ENCODE measurements around the gene IFFO2.

Gene IFFO2

DNA sequence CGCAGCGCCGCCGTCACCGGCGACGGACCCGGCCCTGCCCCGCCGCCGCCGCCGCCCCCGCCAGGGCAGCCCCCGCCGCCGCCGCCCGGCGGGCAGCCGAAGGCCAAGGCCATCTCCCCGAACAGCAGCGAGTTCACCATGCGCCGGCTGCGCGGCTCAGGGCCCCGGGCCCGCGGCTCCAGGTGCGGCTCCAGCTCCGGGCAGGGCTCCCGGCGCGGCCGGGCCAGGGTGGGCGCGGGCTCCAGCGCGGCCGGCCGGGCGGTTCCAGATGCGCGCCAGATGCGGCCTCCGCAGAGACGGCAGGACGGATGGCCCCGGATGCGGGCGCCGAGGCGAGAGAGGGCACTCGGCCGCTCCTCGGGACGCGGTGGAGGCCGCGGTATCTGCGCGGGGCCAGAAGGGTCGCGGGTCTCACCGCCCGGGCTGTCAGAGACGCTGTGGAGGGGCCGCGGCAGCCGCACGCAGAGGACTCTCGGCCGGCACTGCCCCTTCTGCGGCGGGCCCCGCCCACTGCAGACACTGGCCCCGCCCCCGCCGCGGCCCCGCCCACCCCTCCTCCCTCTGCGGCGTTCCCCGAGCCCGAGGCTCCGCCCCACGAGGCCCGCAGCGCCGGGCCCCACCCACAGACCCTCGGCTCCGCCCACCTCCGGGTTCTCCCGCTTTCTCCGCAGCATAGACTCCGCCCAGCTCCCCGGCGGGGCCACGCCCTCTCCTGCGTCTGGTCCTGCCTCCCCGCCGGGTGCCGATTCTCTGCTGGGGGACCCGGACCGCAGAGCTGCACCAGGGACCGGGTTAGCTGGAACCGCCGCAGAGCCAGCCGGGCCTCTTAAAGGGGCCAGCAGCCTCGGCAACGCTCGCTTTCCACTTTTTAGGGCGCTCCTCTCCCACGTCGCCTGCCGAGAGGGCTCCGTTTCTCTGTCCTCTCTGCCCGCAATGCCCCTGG is at the start of gene IFFO2:
Gene IFFO2 (minus strand): TSS at position 484 of the 943 bp plus-strand sequence. CDS start 344 bp downstream, at position 140.
- DNase-seq (ENCODE audit: low read depth in 2 of 2), result peak; percentile 98 to 99

DNA sequence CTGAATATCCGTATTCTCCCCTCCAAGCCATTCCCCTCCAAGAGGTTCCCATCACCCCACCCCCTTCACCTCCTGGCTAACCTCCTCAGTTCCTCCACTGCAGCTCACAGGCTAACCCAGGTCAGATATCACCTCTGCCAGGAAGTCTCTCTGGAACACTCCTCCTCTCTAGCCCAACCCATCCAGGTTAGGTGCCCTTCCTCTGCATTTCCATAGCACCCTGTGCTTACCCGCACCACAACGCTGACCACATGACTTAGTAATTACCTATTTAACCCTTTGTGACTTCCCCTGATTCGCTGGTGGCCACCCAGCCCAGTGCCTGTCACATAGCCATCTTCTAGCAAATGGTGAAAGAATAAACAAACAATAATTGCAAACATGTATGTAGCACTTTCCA is 49.5 kb upstream of the IFFO2 start:
- no peak for DNase-seq (ENCODE audit: low read depth in 2 of 2)

DNA sequence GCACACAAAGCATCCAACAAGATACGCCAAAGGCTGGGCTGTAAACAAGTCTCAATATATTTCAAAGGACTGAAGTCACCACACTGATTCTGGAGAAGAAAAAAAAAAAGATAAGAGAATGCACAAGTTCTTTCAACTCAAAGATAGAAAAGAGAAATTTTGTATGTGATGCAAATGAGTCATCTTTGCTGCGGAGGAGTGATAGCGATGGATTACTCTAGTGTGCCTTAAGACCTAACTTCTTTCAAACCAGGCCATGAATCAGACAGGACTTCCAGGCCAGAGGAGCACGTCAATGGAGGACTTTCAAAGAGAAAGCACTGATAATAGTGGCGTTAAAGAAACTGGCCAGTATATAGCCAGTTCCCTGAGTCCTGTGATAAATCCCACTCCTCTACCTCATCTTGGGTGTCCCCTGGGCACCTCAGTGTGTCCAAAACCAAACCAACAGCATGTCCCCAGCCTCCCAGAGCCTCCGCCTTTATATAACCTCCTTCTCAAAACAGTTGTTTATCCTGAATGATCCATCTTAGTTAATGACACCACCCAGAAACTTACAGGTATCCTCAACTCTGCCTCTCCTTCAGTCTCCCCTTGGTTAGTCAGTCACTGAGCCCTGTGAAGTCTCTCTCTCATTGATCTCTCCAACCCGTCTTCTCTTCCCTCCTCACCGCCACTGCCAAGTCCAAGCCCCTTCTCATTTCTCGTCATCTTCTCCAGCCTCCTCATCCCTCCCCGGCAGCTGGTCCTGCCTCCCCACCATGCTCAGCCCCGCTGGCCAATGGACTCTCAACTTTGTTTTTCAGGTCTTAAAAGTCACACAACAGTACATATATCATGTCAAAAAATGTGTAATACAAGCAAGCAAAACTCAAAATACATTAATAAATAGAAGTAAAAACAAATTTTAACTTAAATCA is 47.2 kb upstream of the IFFO2 start:
- no peak for DNase-seq (ENCODE audit: low read depth in 2 of 2)

DNA sequence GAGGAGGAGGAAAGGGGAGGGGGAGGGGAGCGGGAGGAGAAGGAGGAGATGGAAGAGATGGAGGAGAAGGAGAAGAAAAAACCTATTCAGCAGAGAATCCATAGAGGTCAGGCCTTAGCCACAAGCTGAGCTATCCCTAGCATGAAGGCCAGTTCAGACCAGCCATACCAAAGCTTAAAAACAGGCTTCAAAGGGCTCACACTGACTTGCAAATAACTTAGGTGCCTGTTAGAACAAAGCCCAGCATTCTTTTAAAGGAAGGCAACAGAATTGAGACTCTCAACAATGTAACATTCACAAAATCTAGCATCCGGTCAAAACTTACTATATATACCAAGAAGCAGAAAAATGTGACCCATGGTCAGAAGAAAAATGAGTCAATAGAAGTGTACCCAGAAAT is 43.6 kb upstream of the IFFO2 start:
- DNase-seq (ENCODE audit: low read depth in 2 of 2), result no peak

DNA sequence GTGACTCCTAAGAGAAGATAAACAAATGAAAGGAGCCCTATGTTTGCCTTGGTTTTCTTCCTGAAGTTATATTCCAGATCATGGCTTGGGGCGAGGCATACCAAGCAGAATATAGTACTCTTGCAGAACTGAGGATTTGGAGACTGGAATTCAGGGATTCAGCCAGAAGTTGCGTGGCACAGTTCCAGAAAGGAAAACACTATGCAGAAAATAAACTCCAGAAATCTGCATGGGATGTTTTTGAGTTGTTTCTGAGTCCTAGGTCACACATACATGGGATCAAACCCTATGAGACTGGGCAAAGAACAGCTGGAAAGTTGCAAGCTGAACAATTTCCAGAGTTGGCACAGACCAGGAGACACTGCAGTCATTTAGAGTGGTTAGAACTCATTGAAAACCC is 42.9 kb upstream of the IFFO2 start:
- DNase-seq (ENCODE audit: low read depth in 2 of 2), result no peak

DNA sequence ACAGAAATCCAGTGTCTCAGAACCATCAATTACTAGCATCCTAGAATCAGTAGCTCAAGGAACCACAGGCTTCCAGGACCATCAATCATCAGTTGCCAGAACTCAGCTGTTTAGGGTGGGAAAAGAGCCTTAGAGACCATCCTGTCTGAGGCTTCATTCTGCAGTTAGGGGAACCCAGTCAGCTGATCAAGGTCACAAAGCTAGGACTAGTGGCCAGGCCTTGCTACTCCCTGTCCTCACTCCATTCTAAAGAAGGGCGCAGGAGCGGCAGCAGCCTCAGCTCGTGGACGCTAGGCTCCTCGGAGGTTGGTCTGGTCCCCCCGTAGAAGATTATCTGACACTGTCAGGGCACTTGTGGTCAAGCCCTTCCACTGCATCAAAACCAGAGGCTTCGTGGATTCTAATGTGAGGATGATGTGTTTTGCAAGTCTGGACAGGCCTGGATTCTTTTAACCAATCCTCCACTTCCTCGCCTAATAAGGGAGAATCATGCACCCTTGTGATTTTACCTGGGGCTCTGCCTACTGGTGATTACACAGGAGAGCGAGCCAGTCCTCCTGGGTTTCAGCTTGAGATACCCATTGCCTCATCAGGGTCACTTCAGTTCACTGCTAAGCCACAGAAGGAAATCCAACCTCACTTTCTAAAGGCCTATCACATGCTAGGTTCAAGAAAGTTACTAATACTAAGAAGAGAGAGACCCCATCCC is 41.7 kb upstream of the IFFO2 start:
- no peak for DNase-seq (ENCODE audit: low read depth in 2 of 2)

DNA sequence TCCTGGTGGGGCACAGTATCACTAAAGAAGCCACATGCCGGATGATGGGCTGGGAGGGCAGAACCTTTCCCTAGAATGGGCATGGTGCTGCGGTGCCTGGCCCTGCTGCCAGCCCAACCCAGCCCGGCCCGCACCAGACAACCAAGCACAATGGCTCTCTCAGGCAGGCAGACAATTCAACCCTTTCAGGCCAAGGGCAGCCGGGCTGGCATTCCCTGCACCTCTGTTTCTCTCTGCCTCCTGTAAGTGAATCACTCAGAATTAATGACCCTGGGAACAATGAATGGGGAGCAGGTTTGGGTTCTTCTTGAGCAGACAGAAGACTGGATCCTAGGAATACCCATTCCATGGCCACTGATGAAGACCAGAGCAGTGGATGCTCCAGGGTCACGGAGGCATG is 41.0 kb upstream of the IFFO2 start:
- DNase-seq (ENCODE audit: low read depth in 2 of 2), result no peak

DNA sequence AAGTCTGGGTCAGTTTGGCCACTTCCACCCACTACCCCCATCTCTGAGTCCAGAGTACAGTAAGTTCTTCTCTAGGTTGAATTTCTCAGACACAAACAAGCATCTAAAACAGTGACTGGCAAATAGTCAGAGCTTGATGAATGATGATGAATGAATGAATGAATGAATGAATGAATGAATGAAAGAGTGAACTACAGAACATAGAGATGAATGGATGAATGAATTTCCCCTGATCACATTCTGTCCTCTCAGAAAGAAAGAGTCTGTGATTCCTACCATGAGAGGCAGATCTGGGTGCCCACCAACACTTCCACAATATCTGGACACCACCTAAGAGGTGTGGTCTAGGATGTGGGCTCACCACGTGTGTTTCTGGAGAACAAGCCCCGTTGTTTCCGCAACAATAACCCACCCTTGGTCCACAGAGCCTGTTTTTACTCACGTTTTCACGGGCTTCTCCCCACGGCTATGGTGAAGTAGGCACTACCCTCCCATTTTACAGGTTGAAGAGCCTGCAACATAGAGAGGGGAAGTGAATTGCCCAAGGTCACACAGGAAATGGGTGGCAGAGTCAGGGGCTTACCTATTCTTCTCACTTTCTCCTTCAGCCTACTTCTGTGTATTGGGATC is 40.2 kb upstream of the IFFO2 start:
- DNase-seq (ENCODE audit: low read depth in 2 of 2), result no peak

DNA sequence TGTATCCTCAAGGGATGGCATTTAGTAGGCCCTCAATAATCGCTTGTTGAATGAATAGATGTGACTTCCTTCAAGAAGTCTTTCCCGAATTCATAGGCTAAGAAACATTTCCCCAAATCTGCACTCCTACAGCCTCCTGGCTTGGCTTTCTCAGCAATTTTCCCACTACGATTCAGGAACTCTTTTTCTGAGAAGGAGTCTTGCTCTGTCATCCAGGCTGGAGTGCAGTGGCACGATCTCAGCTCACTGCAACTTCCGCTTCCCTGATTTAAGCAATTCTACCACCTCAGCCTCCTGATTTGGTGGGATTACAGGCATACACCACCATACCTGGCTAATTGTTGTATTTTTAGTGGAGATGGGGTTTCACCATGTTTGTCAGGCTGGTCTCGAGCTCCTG is 37.9 kb upstream of the IFFO2 start:
- DNase-seq (ENCODE audit: low read depth in 2 of 2), result no peak

DNA sequence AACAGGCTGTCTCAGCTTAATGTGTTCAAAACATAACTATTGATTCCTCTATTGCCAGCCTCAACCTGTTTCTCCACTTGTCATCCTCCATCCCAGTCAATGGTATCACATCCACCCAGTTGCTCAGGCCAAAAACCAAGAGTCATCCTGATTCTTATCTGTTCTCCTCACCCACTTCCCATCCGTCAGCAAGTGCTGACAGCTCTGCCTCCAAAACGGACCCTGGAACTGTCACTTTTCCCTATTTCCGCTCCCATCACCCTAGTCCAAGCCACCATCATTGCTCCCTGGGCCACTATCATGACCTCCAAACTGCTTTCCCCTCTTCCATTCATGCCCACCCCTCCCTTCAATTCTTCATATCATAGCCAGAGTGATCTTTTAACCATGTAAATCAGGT is 36.2 kb upstream of the IFFO2 start:
- no peak for DNase-seq (ENCODE audit: low read depth in 2 of 2)

DNA sequence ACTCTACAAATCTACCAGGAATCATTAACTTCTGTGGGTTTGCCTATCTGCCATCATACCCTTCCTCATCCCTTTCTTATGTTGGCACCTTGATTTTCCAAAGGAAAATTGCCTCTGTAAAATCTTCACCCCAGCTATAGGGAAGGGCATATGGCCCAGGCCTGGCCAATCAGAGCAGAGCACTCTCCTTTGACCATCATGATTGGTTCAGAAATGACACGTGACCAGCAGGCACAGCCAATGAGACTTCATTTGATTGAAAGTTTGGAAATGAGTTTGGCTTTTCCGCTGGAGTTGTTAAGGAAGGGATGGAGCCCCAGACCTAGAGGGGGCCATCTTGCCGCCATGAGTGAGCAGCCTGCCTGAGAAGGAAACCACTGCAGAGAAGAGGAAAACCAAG is 35.1 kb upstream of the IFFO2 start:
- DNase-seq (ENCODE audit: low read depth in 2 of 2), result no peak

DNA sequence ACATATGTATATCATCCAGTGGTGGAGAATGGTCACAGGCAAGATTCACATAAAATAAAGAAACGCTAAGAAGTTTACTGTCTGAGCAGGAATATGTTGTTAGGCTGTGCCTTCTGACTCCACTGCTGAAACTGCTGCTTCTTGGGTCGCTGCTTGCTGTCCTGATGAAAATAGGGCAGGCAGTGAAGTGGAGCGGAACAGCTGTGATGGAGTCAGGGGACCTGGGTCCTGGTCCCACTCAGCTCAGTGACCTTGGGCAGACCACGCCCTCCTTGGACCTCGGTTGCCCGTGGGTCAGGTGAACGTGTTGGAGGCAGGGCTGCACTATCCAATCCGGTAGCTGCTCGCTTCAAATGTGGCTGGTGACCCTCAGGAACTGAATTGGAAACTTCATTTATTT is 33.4 kb upstream of the IFFO2 start:
- no peak for DNase-seq (ENCODE audit: low read depth in 2 of 2)

DNA sequence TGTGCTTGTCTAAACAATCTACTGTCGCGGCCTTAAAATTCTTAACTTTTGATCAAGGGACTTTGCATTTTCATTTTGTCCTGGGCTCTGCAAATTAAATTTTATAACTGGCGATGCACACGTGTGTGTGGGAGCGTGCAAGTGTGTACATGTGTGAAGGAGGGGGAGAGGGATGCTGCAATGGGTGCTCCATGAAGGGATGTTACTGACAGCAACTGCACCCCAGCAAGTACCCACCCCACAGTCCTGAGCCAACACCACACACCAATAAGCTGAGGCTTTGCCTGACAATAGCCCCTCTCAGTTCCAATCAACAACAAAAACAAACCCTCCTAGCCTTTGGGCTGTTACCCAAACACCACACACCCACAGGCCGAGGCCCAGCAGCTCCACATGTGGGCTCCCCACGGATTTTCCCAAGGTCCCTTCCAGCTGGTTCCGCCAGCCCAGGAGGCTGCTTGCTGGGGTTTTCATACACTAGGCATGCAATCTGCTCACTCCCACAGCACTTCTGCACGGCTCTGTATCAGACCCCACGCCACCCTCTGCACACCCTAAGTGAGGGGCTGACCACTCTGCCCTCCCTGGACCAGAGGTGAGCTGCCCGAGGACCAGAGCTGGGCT is 32.8 kb upstream of the IFFO2 start:
- DNase-seq (ENCODE audit: low read depth in 2 of 2), result no peak

DNA sequence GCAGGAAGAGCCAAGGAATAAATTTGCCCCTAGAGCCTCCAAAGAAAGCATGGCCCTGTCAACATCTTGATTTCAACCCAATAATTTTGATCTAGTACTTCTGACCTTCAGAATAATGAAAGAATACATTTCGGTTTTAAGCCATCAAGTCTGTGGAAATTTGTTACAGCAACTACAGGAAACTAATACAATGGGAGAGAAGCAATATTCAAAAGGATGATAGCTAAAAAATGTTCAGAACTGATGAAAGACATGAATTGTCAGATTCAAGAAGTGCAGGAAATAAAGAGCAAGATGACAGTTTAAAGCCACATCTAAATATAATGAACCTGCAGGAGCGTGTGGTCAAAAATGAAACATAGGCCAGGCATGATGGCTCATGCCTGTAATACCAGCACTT is 24.8 kb upstream of the IFFO2 start:
- no peak for DNase-seq (ENCODE audit: low read depth in 2 of 2)

DNA sequence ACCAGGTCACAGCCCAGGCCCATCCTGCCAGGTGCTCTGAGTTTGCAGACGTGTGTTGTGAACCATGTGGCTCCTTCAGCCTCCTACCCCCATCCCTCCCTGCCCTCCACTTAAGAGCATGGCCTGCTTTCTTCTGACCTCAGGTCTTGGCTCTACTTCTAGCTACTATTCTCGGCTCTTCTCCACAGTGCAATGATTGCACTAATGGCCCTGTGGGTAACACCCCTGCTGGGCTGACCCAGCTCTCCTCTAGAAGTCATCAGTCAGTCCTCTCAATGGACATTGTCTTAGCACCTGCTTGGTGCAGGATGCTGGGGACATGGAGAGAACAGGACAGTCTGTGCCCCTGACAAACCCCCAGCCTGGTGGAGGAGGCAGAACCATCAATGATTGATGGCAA is 22.2 kb upstream of the IFFO2 start:
- DNase-seq (ENCODE audit: low read depth in 2 of 2), result no peak

DNA sequence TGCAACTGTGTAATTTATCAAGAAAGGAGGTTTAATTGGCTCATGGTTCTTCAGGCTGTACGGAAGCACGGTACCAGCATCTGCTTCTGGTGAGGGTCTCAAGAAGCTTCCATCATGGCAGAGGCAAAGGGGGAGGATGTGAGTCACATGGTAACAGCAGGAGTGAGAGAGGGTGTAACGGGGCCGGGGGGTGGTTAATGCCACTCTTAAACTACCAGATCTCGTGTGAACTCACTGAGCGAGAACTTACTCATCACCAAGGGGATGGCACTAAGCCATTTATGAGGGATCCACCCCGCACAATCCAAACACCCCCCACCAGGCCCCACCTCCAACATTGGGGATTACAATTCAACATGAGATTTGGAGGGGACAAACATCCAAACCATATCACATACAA is 21.0 kb upstream of the IFFO2 start:
- DNase-seq (ENCODE audit: low read depth in 2 of 2), result no peak

DNA sequence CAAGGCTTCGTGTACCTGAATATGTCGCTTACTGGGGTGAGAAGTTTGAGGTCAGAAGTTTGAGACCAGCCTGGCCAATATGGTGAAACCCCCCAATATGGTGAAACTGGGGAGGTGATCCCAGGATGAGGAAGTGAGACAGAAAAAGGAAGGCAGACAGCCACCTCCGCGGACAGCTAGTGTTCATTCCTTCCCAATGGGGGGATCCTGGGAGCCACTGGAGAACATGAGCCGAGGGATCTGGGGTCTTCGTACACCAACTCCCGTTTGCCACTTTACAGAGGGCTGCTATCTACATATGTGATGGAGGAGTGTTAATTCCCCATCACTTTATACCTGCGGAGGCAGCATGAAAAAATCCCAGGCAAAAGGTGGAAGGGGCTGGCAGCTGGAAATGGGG is 19.6 kb upstream of the IFFO2 start:
- DNase-seq (ENCODE audit: low read depth in 2 of 2), result no peak

DNA sequence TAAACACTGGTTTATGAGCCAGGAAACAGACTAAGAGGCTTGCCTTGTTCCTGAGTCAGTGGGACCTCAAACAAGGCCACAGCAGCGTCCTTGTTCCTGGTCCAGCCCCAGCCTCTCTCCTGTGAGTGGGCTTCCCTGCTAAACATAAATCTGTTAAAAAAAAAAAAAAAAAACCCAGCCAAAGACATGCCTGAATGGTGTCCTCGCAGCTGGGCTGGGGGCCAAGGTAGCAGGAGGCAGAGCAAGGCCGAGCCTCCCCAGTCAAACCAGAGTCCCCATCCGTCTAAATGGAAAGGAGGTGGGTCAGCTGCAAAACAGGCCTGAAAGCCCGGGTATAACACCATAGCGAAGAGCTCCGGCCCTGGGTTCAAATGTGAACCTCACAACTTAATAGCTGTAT is 18.1 kb upstream of the IFFO2 start:
- DNase-seq (ENCODE audit: low read depth in 2 of 2), result no peak

DNA sequence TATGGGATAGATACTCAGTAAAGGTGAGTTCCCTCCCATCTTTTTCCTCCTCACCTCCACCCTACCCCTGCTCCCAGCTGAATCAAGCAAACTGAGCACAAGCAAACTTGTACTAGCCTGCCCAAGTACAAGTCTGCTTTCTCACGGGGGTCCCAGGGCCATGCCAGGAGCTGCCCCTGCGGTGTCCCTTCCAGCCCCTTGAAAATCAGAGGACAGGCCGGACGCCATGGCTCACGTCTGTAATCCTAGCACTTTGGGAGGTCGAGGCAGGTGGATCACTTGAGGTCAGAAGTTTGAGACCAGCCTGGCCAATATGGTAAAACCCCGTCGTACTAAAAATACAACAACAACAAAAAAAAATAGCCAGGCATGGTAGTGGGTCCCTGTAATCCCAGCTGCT is 17.5 kb upstream of the IFFO2 start:
- DNase-seq (ENCODE audit: low read depth in 2 of 2), result no peak

DNA sequence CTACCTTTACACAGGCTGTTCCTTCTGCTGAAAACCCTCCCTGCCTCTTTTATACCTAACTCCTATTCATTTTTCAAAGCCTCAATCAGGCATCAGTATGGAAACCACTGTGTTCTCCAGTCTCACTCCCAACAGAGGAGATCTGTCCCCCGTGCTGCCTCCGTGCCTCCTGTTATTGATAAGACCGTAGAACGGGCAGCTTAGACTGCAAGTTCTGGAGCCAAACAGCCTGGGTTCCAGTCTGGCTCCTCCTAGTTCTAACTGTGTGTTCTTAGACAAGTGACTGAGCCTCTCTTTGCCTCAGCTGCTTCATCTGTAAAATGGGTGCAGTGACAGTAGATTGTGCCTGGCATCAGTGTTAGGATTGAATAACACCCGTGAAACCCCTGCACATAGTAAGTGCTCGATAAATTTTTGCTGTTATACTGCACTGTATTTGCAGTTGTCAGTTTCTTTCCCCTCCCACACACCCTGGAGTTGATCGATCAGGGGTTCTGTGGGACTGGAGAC is 17.0 kb upstream of the IFFO2 start:
- no peak for DNase-seq (ENCODE audit: low read depth in 2 of 2)

DNA sequence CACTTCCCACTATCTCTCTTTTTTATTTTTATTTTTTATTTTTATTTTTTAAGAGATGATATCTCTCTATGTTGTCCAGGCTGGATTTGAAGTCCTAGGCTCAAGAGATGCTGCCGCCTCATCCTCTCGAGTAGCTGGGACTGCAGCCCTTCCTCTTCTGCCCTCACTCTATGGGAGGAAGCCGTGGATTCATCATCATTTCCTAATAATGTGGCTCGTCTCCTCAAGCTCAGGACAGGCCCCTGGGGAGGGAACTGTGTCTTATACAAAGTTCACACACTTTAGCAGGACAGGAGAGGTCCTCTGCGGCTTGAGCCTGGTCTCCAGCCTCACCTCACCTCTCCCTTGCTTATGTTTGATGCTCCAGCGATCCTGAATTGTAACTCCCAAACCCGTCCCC is 16.5 kb upstream of the IFFO2 start:
- no peak for DNase-seq (ENCODE audit: low read depth in 2 of 2)

Data from stimulated activated CD8-positive, alpha-beta memory T cell treated with anti-CD3 and anti-CD28 coated beads, Interleukin-2, amount 100 ng/mL, for 1 hour (primary cell).